D721Med (cell line): ENCODE measurements around the gene SMIM23.
"Not testable (repeated sequence)": the region's sequence is repeated elsewhere in the genome, so short reads cannot be mapped to it uniquely, and the experiment has no call there.

Experiments
- DNase-seq: peaks from one replicate; pipeline ENCODE4 v3.0.0; 2011; ENCODE audit warnings: low spot score; ENCODE audit not compliant: insufficient read length
- FAIRE-seq: peaks from 2 replicates; lab custom pipeline; 2011; peaks lifted over from hg19 to GRCh38; lab: Jason Lieb, UNC
- TF ChIP-seq, protein P1 (sequence below): IDR thresholded peaks from 2 replicates; pipeline ENCODE4 v1.5.1; 2012; ENCODE audit warnings: mild to moderate bottlenecking, control low read depth; ENCODE audit not compliant: insufficient read depth; ENCODE audit errors: missing control alignments

SMIM23 gene

GRCh38 chr5:171771856-171772255 is 13.8 kb upstream of the SMIM23 start:
- DNase-seq: no peak
- FAIRE-seq: no peak
- TF ChIP-seq, protein P1, sequence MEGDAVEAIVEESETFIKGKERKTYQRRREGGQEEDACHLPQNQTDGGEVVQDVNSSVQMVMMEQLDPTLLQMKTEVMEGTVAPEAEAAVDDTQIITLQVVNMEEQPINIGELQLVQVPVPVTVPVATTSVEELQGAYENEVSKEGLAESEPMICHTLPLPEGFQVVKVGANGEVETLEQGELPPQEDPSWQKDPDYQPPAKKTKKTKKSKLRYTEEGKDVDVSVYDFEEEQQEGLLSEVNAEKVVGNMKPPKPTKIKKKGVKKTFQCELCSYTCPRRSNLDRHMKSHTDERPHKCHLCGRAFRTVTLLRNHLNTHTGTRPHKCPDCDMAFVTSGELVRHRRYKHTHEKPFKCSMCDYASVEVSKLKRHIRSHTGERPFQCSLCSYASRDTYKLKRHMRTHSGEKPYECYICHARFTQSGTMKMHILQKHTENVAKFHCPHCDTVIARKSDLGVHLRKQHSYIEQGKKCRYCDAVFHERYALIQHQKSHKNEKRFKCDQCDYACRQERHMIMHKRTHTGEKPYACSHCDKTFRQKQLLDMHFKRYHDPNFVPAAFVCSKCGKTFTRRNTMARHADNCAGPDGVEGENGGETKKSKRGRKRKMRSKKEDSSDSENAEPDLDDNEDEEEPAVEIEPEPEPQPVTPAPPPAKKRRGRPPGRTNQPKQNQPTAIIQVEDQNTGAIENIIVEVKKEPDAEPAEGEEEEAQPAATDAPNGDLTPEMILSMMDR: no peak

DNA sequence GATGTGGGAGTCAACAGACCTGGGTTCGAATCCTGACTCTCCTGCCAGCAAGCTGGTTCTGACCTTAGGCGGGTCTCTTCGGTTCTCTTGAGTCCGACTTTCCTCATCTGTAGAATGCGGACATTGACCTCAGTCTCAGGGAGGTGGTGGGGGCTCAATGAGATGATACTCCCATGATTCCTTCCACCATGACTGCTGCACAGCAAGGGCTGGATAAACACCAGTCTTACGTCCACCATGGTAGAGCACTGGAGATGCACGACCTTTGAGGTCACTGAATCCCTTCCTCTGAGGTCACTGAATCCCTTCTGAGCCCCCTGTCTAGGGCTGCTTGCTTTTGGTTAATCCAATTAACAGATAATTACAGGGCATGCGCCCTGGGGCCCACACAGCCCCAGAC is 12.5 kb upstream of the SMIM23 start:
- FAIRE-seq (no peak), DNase-seq (no peak)
- TF ChIP-seq, protein P1: no peak

GRCh38 chr5:171774418-171774817 is 11.2 kb upstream of the SMIM23 start:
- TF ChIP-seq, protein P1: no peak
- FAIRE-seq (no peak), DNase-seq (no peak)

GRCh38 chr5:171776213-171776612 is 9.4 kb upstream of the SMIM23 start:
- TF ChIP-seq, protein P1: no peak
- DNase-seq: no peak
- FAIRE-seq: no peak

DNA sequence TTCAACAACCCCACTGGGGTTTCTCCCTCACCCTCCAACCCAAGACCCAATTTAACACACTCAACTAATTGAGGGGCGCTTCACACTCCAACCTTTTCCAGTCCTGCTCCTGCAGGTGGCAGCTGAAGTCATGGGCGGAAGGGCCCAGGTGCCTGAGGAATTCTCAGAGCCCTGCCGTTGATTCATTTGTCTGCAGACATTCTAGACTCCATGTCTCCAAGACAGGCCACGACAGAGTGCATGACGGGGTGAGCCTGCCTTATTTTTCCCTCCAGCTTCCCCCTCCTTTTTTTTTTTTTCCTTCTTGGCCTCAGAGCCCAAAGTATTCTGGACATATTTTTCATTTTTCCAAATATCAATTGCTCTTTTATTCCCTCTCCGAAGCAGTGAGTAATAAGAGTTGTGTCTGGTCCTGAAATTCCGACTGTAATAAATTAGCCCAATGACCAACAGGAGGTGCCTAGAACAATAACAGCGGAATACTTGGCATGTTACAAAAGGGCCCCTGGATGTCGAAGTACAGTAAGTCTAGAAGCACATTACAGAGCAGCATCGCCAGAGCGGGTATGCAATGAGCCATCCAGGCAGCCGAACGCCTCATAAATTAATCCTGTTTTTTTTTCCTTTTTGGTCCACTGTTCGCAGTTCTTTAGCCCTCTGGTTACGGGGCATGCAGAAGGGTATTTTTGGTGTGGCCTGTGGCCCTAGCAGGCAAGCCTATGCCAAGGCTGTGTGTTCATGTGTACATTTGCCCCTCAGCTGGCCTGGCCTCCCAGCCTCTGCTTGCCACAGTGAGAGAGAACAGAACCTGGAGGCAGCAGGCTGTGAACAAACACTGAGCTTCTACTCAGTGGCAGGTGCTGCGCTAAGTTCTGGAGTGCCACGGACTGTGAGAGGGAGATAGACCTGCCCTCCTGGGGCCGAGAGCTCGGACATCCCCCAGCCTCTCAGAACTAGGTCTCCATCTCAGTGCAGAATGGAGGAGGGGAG is 8.6 kb upstream of the SMIM23 start:
- no peak for FAIRE-seq
- TF ChIP-seq, protein P1: no peak

DNA sequence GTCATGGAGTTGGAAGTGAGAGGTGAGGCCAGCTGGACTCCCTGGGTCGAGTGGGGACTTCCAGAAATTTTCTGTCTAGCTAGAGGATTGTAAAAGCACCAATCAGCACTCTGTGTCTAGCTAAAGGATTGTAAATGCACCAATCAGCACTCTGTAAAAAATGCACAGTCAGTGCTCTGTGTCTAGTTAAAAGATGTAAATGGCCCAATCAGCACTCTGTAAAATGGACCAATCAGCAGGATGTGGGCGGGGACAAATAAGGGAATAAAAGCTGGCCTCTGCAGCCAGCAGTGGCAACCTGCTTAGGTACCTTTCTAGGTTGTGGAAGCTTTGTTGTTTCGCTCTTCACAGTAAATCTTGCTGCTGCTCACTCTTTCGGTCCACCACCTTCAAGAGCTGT is 3.9 kb upstream of the SMIM23 start:
- FAIRE-seq, DNase-seq: not testable (repeated sequence)

More for the DNA sequence above, 8.6 kb upstream of the SMIM23 start:
- no peak for DNase-seq

DNA sequence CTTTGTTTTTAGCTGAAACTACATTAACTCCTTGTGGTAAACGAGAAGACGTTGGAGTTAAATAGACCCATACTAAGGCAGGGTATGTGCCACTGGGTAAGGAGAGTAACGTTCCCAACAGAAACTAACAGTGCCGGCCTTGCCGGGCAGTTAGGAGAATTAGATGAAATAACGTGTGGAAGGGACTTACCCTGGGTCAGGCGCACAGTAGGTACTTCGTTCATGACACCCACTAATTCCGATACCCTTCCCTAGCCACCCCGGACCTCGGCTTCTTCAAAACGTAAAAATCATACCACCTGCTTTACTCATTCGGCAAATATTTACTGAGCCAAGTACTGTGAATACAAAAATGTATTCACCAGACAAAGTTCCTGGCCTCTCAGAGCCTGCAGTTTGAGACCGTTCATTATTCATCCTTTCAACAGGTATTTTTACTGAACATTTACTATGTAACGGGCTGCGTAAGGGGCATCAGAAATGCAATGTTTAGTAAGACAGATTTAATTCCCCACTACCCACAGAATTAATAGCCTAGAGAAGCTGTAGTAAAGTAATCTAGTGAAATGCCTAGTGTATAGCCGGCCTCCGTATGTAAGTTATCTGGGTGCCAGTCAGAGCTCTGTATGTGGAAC is 3.2 kb upstream of the SMIM23 start:
- DNase-seq: no peak
- TF ChIP-seq, protein P1: no peak
- no peak for FAIRE-seq
